SIG-M5 (cell line): ENCODE data around the gene HK2.

Experiments
- DNase-seq: peaks from one replicate; lab custom pipeline; 2025; lab: John Stamatoyannopoulos, UW

The HK2 gene

DNA sequence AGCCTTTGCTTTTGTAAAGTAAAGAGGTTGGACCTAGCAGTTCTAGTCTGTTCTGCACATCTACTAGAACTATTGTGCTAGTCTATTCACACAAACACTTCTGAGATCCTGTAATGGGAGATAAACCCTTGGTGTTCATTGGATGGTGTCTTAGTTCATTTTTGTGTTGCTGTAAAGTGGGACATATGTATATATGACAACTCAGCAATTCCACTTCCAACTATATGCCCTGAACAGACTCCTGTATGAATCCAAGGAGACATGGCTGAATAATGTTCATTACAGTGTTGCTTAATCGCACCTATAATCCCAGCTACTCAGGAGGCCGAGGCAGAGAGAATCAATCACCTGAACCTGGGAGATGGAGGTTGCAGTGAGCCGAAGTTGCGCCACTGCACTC, 23.3 kb downstream of the HK2 start:
- DNase-seq = no peak

GRCh38 chr2:74857725-74858124, 23.8 kb downstream of the HK2 start:
- no peak for DNase-seq

DNA sequence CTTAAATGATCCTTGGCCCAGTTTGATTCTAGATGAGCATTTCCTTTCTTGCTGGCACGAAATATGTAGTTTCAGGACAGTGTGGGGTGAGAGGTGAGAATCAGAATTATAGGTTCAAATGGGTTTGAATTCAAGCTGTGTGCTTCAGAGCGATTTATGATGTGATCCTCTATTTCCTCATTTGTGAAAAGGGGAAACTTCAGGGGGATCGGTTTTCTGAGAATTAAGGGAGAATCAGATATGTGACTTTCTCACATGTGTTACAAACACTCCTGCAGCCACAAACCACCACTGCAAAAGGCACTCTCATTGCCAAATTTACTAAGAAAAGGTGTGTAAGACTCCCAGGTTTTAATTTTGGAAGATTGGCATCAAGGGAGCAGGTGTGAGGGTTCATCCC, 24.4 kb downstream of the HK2 start:
- DNase-seq = no peak

- no peak for DNase-seq
Observed at GRCh38 chr2:74860079-74860478, 26.2 kb downstream of the HK2 start.

GRCh38 chr2:74860521-74860920, 26.6 kb downstream of the HK2 start:
- no peak for DNase-seq

DNA sequence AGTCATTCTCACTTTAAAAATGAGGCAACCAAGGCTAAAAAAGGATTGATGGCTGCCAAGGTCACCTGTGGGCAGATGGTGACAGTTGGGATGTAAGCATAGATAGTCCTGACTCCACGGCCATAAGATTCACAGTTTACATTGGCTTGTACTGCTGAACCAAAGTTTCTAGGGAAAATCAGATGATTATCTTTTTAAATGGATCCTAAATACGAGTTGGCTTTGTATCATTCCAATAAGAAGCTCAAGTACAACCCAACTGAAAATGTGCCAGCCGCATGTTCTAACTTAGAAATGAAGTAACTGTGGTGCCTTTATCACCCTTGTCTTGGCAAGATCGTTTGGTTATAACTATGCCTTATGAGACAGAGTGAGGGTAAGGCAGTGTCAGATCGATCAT, 27.6 kb downstream of the HK2 start:
- no peak for DNase-seq

DNA sequence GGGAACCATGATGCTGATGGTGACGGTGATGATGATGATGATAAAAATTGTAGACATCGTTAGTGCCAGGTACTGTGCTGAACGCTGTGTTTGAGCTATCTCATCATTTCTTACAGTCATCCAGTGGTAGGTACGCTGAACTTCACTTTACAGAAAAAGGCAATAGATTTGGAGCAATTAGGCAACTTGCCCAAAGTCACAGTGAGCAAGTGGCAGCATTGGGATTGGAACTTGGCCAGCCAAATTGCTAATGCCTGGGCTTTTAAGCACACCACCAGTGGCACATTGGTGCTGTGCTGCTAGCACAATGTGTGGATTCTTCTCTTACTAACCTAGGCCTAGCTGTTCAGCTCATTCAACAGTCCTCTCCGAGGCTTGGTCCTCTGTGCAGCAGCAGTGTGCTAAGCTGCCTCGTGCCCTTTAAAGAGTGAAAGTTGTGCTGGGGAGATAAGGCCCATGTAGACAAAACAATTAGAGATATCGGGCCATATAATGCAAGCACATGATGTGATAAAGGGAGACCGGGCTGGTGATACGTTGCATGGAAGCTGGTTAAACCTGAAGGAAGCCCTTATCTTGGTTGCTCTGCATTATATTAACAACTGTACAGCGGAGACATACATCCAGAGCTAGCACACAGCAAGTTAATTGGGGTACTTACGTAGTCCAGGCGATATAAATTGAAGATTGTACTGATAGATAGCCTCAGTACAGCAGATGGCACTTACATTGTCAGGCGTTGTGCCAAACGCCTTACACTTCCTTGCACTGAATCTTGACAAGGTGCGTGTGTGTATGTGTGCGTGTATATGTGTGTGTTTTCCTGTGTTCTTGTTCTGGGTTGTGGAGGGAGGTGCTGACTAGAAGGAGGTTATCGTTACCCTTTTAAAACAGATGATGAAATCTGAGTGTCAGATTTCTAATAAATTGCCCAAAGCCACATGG, 28.4 kb downstream of the HK2 start:
- no peak for DNase-seq

- no peak for DNase-seq
Observed at GRCh38 chr2:74863802-74864248, 29.9 kb downstream of the HK2 start.

DNA sequence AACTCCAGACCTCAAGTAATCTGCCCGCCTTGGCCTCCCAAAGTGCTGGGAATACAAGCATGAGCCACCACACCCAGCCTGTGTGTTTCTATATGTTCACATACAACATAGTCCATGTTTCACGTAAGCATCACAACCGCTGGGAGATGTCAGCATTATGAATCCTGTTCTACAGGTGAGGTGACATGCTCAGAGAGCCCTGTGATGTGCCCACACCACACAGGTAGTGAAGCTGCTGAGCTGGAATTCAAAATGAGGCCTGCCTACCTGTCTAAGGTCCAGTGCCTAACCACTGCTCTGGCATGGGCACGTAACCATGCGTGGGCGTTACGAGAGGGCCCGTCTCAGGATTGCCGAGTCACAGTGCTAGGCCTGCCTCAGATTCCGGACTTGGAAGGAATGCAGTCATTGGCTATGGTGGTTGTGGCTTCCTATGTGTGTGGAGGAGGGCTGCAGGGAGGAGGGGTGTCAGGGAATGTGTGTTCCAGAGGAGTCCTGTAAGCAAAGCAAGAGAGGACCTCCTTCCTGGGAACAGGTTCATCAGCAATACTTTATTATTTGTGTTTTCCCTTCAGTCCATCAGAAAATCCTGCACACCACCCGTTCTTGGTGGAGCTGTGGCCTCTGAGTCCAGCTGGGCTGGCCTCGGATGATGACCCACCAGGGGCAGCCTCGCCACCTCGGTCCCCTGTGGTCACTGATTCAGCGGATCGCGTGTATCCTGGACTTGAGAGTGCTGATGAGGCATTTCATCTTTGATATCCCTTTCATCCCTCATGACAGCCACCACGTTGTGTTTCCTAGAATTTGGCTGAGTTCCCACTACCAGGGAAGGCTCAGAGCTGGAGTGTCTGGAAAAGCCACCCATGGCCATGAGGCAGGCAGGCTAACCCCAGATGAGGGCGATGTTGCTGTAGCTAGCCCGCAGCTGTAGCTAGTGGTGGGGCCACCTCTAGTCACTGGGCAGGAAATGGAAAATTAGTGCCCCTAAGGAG, 31.1 kb downstream of the HK2 start:
- DNase-seq = no peak

DNA sequence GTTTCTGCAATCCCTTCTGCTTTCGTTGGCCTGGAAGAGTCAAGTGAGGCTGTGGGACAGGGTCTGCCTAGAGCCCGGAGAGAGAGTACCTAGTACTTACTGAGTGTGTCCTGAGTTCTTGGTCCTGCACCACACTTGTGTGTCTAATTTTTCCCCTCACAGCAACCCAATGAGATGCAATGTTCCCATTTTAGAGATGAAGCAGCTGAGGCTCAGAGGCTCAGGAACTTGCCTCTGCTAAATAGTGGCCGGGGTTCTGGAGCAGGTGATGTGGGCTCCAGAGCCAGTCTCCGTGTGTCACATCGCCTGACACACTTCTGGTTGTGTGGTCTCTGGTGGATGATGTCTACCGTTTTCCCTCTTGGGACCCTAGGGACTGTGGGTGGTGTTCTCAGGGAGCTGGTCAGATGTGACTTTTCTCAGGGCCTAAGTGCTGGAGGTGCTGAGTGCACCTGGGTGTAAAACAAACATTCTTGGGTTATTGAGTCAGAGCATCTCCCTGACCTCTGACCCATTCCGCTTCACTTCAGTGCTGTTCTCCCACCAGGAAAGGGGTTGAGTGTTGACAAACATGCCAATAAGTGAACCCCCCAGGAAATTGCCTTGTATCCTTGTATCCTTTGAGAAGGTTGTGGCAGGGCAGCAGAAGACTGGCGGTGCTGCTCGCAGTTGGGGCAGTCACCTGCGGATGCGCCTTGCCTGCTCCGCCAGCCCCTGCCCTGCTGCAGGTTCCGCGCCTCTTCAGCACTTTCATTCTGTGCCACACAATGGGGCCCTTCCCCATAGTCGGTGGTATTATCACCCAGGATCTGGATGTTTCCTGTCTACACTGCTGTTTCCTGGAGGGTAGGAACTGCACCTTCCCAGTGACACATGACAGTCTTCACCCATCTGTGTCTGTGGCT, 32.1 kb downstream of the HK2 start:
- DNase-seq = no peak

DNA sequence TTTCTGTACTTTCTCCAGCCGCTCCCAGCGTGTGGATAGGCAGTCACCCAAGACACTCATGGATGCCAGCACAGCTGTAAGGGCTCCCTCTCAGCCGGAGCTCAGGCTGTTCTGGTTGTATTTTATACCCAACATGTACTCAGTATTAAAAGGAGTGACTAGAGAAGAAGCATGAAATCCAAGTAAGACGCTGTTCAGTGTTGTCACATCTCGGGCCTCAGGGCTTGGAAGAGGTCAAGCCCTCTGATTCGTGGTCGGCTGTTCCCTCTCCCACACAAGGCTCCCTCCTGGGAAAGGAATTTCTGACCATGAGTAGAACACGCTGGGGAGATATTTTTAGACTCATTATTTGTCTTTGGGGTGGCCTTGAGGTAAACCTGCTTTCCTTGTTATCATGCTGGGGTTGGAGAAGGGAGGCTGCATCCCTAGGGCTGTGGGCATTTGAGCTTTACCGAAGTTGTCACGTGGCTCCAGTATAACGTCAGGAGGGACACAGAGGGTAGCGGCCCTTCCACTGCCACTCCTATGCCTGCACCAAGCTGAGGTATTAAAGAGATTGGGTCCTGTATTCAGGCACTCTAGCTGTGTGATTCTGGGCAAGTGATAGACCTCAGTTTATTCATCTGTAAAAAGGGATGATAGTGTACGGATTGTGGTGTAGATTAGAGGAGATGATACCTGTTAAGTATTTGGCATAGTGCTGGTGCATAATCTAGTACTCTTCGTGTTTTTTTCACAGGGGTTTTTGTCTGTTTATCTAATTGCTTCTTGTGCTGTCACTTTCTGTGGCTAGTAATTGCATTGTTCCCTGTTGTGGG, 34.1 kb downstream of the HK2 start:
- no peak for DNase-seq

GRCh38 chr2:74869517-74869916, 35.6 kb downstream of the HK2 start:
- no peak for DNase-seq

DNA sequence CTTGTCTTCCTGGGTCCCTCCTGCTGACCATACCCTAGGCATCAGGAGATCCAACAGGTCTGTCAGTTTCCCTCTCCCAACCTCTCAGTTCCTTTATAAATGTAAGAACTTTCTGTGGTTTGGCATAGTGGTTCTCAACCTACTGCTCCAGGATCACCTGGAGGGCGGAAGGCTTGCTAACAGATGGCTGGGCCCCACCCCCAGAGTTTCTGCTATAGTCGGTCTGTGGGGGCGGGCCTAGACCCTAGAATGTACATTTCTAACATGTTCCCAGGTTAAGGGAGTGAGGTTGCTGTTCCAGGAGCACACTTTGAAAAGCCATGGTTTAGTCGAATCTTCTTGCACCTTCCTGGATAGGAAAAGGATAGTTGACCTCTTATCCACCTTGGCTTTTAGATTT, 37.0 kb downstream of the HK2 start:
- no peak for DNase-seq

- no peak for DNase-seq
Observed at GRCh38 chr2:74871414-74871813, 37.5 kb downstream of the HK2 start.

DNA sequence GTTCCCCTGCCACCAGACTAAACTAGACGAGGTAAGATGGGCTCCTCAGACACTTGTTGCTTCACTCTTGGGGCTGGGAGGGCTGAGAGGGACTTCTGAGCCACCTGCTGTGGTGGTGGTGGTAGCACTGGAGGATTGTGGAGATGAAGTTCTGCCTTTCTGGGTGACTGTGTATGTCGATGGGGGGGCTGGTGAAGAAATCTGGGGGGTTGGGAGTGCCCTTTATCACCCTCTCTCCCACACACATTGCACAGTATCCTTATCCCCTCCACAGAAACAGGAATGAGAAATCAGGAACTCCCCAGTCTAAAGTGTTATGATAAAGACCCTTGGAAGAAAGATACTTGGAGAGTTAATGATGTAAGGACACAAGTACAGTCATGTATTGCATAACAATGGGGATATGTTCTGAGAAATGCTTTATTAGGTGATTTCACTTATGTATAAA, 38.5 kb downstream of the HK2 start:
- no peak for DNase-seq

GRCh38 chr2:74873012-74873665, 39.2 kb downstream of the HK2 start:
- no peak for DNase-seq

GRCh38 chr2:74873678-74874640, 40.0 kb downstream of the HK2 start:
- no peak for DNase-seq

- no peak for DNase-seq
Observed at GRCh38 chr2:74876081-74876886, 42.4 kb downstream of the HK2 start.
